Endothelial cell of umbilical vein (primary cell): ENCODE results near the gene CHMP2B. TPM values are rescaled to one million over a fixed set of nuclear protein-coding genes. Genes with fewer than 3 reads are reported as not detected.
A peak's percentile ranks its signal among the peaks of the same experiment; 100 is the strongest.

Source experiments
- BruUV-seq: library from RNA; stranded (reverse); fragments of 400-500 nt; replicated peaks from 2 replicates; lab custom pipeline; 2021; lab: Mats Ljungman, UMichigan
- CTCF ChIA-PET: fragments of 300-600, 350-600 bp; sonication (Branson Sonifier 250); formaldehyde crosslinking; loops from one replicate; lab custom pipeline; 2021; ENCODE audit warnings: antibody characterized with exemption, inconsistent platforms; lab: Charles Lee
- POLR2A ChIA-PET: fragments of 300-600, 350-600 bp; sonication (Branson Sonifier 250); formaldehyde crosslinking; loops from one replicate; lab custom pipeline; 2021; ENCODE audit warnings: antibody characterized with exemption, inconsistent platforms; lab: Charles Lee
- DNase-seq: peaks from one replicate; pipeline ENCODE4 v3.0.0-alpha.2; 2011; ENCODE audit warnings: low read depth, low spot score
- FAIRE-seq: peaks from 2 replicates; lab custom pipeline; 2011; peaks lifted over from hg19 to GRCh38; lab: Jason Lieb, UNC
- H2AFZ ChIP-seq: 2 replicates; pipeline ENCODE4 v1.6.0; 2012; ENCODE audit warnings: low read depth, low read length, control low read depth, inconsistent platforms
- H3K27ac ChIP-seq: 2 replicates; pipeline ENCODE4 v1.5.1; 2011; ENCODE audit warnings: low read depth, mild to moderate bottlenecking, control low read depth, low read length, moderate library complexity; ENCODE audit not compliant: insufficient read depth
- H3K27me3 ChIP-seq, 2 experiments: 2 replicates each; pipeline versions ENCODE4 v1.6.0 to v1.6.1; 2011; ENCODE audit warnings: low read length in 2 of 2, mixed read lengths in 1 of 2; ENCODE audit not compliant: control insufficient read depth in 2 of 2, insufficient read depth in 2 of 2
- H3K36me3 ChIP-seq, 2 experiments: 2 replicates in 1 of 2; 3 replicates in 1 of 2; pipeline ENCODE4 v1.5.1; 2011; ENCODE audit warnings: low read length in 2 of 2, mild to moderate bottlenecking in 1 of 2, moderate library complexity in 1 of 2; ENCODE audit not compliant: control insufficient read depth in 2 of 2, insufficient read depth in 2 of 2; ENCODE audit errors: extremely low read depth in 1 of 2
- H3K4me1 ChIP-seq: 3 replicates; pipeline ENCODE4 v1.5.1; 2011; ENCODE audit warnings: mild to moderate bottlenecking, low read length; ENCODE audit not compliant: control insufficient read depth, insufficient read depth; ENCODE audit errors: extremely low read depth
- H3K4me2 ChIP-seq: 2 replicates; pipeline ENCODE4 v1.6.1; 2011; ENCODE audit warnings: low read length, control low read depth, mixed read lengths; ENCODE audit not compliant: insufficient read depth
- H3K4me3 ChIP-seq, 3 experiments: fragments of 200-600 bp in 1 of 3; sonication (generic), shearing (Covaris generic) in 1 of 3; replicated peaks in 1 of 3; 2 replicates each; pipeline ENCODE4 v1.5.1; 2011 to 2016; ENCODE audit warnings: control low read depth in 3 of 3, low read length in 3 of 3, mild to moderate bottlenecking in 2 of 3, inconsistent platforms in 1 of 3, low read depth in 1 of 3, moderate library complexity in 1 of 3; ENCODE audit not compliant: insufficient read depth in 1 of 3
- H3K79me2 ChIP-seq: 2 replicates; pipeline ENCODE4 v1.6.0; 2012; ENCODE audit warnings: low read length, inconsistent platforms; ENCODE audit not compliant: control insufficient read depth, insufficient read depth
- H3K9ac ChIP-seq: replicated peaks from 2 replicates; pipeline ENCODE3; 2011; ENCODE audit warnings: low read length, control low read depth; ENCODE audit not compliant: insufficient read depth; ENCODE audit errors: extremely low read depth
- H3K9me1 ChIP-seq: replicated peaks from 3 replicates; pipeline ENCODE4 v1.6.0; 2011; ENCODE audit warnings: mild to moderate bottlenecking, low read length; ENCODE audit not compliant: control insufficient read depth, insufficient read depth; ENCODE audit errors: extremely low read depth
- H3K9me3 ChIP-seq: replicated peaks from 2 replicates; pipeline ENCODE4 v1.5.1; 2012; ENCODE audit warnings: low read length, inconsistent platforms; ENCODE audit not compliant: control insufficient read depth, insufficient read depth
- H4K20me1 ChIP-seq: replicated peaks from 2 replicates; pipeline ENCODE3; 2011; ENCODE audit warnings: mild to moderate bottlenecking, low read length; ENCODE audit not compliant: control insufficient read depth, insufficient read depth; ENCODE audit errors: extremely low read depth
- EZH2 ChIP-seq: IDR thresholded peaks from 2 replicates; pipeline ENCODE4 v1.6.1; 2012; ENCODE audit warnings: borderline replicate concordance, low read depth, mild to moderate bottlenecking, moderate library complexity, low read length, inconsistent platforms; ENCODE audit not compliant: severe bottlenecking
- FOS ChIP-seq: IDR thresholded peaks from 2 replicates; pipeline ENCODE4 v1.6.1; 2011; ENCODE audit warnings: mild to moderate bottlenecking, low read length, moderate library complexity, borderline replicate concordance; ENCODE audit not compliant: insufficient read depth
- GATA2 ChIP-seq: IDR thresholded peaks from 2 replicates; pipeline ENCODE4 v1.7.0; 2011; ENCODE audit warnings: low read depth, mild to moderate bottlenecking, moderate library complexity, mixed read lengths, low read length; ENCODE audit not compliant: insufficient read length, insufficient read depth
- JUN ChIP-seq: IDR thresholded peaks from 2 replicates; pipeline ENCODE4 v1.6.1; 2011; ENCODE audit warnings: borderline replicate concordance, low read depth; ENCODE audit not compliant: insufficient read length, insufficient read depth
- MYC ChIP-seq: IDR thresholded peaks from one replicate; pipeline ENCODE4 v1.6.1; 2011; ENCODE audit warnings: mild to moderate bottlenecking, low read depth, low read length
- POLR2A ChIP-seq: IDR thresholded peaks from 2 replicates; pipeline ENCODE4 v1.6.1; 2012; ENCODE audit warnings: low read depth, mild to moderate bottlenecking, control low read depth, low read length
- POLR2AphosphoS5 ChIP-seq: IDR thresholded peaks from 2 replicates; pipeline ENCODE4 v1.6.1; 2012; ENCODE audit warnings: low read depth, mild to moderate bottlenecking, control low read depth, low read length, moderate library complexity; ENCODE audit not compliant: insufficient read depth
- dilution Hi-C: fragments of 300-500 bp; cut with MboI; formaldehyde crosslinking; loops from one replicate; pipeline ENCODE4 v1.15.0; 2019; ENCODE audit warnings: low sequenced_read_pairs; ENCODE audit not compliant: extremely low pct_ligation_motif_present
- intact Hi-C: fragments of 100-400 bp; cut with micrococcal nuclease; formaldehyde crosslinking; loops from one replicate; pipeline ENCODE4 v1.10.0; 2022
- polyA plus RNA-seq, 4 experiments: library from polyadenylated mRNA; depleted of rRNA in 3 of 4; stranded (reverse) in 3 of 4; unstranded in 1 of 4; fragments of >200 nt; gene quantifications; 2 replicates each; pipeline versions ENCODE4 v1.2.1 to v1.2.3, GENCODE V29; 2011 to 2012; ENCODE audit warnings: missing spikeins in 1 of 4
- total RNA-seq: library from RNA; stranded (reverse); gene quantifications from 2 replicates; pipeline ENCODE4 v1.2.3, GENCODE V29; 2021
- TF ChIP-seq, protein P1 (sequence below), 2 donors: IDR thresholded peaks; 1 replicate in 1 of 2; 2 replicates in 1 of 2; pipeline ENCODE4 v1.5.1; 2011; ENCODE audit warnings: low read length in 2 of 2, mild to moderate bottlenecking in 2 of 2, moderate library complexity in 2 of 2, control low read depth in 1 of 2, inconsistent platforms in 1 of 2, low read depth in 1 of 2; ENCODE audit not compliant: insufficient read depth in 1 of 2; ENCODE audit errors: extremely low read depth in 1 of 2
- TF ChIP-seq, protein P2 (sequence below): IDR thresholded peaks from 2 replicates; pipeline ENCODE4 v1.6.1; 2011; ENCODE audit not compliant: insufficient read depth, insufficient read length

The CHMP2B gene
- total and polyA plus RNA-seq, 2 donors (not counting 3 experiments of a cell fraction or from before 2014, with no cell fraction given): 6.8 to 22.0 TPM

DNA sequence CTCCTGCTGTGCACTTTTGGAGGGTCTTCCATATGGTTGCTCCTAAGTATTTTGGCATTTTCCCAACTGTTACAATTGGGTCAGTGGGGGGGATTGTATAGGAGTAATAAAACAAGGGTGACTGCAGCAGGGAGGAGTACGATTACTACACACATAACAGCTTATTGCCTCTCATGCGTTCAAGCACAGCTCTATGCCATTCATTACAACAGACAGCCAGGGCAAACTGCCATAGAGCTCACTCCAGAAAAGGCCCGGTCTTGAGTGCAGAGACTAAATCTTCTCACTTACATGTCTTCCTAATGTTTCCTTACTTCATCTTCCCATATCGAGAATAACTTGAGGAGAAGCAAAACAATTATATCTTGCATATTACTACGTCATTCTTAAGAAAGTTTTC lies 1.4 kb upstream of the CHMP2B start:
- intact Hi-C loops: no loop called here
- H3K4me3 ChIP-seq: no peak overlapping the region
- CTCF ChIA-PET: interaction anchor here (1.7 kb wide), 1 partner anchor 34 kb away, joined by 9 read pairs; no protein-coding TSS in a partner anchor

DNA sequence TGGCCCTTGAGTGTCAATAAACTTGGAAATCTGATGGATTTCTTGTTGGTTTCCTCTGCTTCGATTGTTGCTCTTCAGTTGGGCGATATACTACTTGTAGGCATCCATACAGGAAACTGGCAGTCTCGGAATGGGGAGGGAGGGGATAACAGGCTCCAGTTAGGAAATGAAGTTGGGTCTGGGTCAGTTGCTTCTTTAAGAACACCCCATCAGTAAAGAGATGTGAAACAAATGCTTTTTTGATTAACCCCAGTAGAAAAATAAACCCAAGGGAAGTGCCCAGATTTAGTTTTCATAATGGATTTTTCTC lies 681 bp downstream of the CHMP2B start:
- dilution Hi-C loops: no loop called here
- Histone ChIP-seq H3K9me1 (no peaks in the 10 kb centered on the region), H2AFZ (peak overlapping the region; percentile 99), H3K4me2 (peak overlapping the region; percentile 99), H3K27me3 (peaks cover 10 to 21% of the 10 kb centered on the region in 2 experiments), H3K4me3 (peak overlapping the region; percentile 89 to 99 (median 97)), H4K20me1 (peaks cover 8% of the 10 kb centered on the region), H3K36me3 (no peaks in the 10 kb centered on the region), H3K79me2 (peaks cover 27% of the 10 kb centered on the region), H3K9ac (peak overlapping the region; percentile 95), H3K9me3 (no peaks in the 10 kb centered on the region), H3K4me1 (peaks cover 13% of the 10 kb centered on the region), H3K27ac (peak overlapping the region; percentile 82)
- BruUV-seq: no TSS peak
- ChIA-PET POLR2A (no interaction called here), CTCF (no interaction called here)
- intact Hi-C loops: no loop called here
- TF ChIP-seq GATA2 (no peak), JUN (no peak), EZH2 (no peak), POLR2A (no peak), FOS (no peak), MYC (no peak), POLR2AphosphoS5 (no peak)
- TF ChIP-seq, protein P1, sequence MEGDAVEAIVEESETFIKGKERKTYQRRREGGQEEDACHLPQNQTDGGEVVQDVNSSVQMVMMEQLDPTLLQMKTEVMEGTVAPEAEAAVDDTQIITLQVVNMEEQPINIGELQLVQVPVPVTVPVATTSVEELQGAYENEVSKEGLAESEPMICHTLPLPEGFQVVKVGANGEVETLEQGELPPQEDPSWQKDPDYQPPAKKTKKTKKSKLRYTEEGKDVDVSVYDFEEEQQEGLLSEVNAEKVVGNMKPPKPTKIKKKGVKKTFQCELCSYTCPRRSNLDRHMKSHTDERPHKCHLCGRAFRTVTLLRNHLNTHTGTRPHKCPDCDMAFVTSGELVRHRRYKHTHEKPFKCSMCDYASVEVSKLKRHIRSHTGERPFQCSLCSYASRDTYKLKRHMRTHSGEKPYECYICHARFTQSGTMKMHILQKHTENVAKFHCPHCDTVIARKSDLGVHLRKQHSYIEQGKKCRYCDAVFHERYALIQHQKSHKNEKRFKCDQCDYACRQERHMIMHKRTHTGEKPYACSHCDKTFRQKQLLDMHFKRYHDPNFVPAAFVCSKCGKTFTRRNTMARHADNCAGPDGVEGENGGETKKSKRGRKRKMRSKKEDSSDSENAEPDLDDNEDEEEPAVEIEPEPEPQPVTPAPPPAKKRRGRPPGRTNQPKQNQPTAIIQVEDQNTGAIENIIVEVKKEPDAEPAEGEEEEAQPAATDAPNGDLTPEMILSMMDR (IDR thresholded peaks at IDR 0.05; ENCODE audit: extremely low read depth in 1 of 2, insufficient read depth in 1 of 2, low read depth in 1 of 2, low read length in 2 of 2): no peak
- TF ChIP-seq, protein P2, sequence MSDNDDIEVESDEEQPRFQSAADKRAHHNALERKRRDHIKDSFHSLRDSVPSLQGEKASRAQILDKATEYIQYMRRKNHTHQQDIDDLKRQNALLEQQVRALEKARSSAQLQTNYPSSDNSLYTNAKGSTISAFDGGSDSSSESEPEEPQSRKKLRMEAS: no peak
- FAIRE-seq (peak; percentile 53), DNase-seq (no peak)

More for the DNA sequence above, 1.4 kb upstream of the CHMP2B start:
- dilution Hi-C loops: no loop called here
- Histone ChIP-seq H3K79me2 (peaks cover 24% of the 10 kb centered on the region), H3K27ac (no peak overlapping the region), H3K4me2 (no peak overlapping the region), H3K9me1 (no peaks in the 10 kb centered on the region), H2AFZ (no peak overlapping the region), H3K27me3 (peaks cover 12 to 34% of the 10 kb centered on the region in 2 experiments), H3K9ac (no peak overlapping the region), H3K9me3 (no peaks in the 10 kb centered on the region), H3K36me3 (no peaks in the 10 kb centered on the region), H4K20me1 (peaks cover 2% of the 10 kb centered on the region), H3K4me1 (peaks cover 13% of the 10 kb centered on the region)
- FAIRE-seq (no peak), DNase-seq (no peak)
- TF ChIP-seq, protein P2: no peak
- TF ChIP-seq, protein P1 (IDR thresholded peaks at IDR 0.05; ENCODE audit: extremely low read depth in 1 of 2, insufficient read depth in 1 of 2, low read depth in 1 of 2, low read length in 2 of 2): no peak
- TF ChIP-seq FOS (no peak), POLR2A (no peak), GATA2 (no peak)
- BruUV-seq: no TSS peak
- POLR2A ChIA-PET: no interaction called here
